Duodenal mucosa (tissue), 2 donors: ENCODE results near the gene DNAI1.
"Not testable (repeated sequence)": the region's sequence is repeated elsewhere in the genome, so short reads cannot be mapped to it uniquely, and the experiment has no call there.

Source experiments
- H3K27ac ChIP-seq: one replicate; pipeline ENCODE4 v1.7.0; 2013; ENCODE audit warnings: low read depth, low read length
- H3K27me3 ChIP-seq, 2 donors: one replicate each; pipeline ENCODE4 v1.7.0; 2013; ENCODE audit warnings: low read length in 2 of 2, control low read depth in 1 of 2; ENCODE audit not compliant: insufficient read depth in 2 of 2, control insufficient read depth in 1 of 2
- H3K36me3 ChIP-seq, 2 donors: one replicate each; pipeline ENCODE4 v1.7.0; 2013; ENCODE audit warnings: low read length in 2 of 2, control low read depth in 1 of 2; ENCODE audit not compliant: insufficient read depth in 2 of 2, control insufficient read depth in 1 of 2
- H3K4me1 ChIP-seq, 2 donors: one replicate each; pipeline ENCODE4 v1.7.0; 2013; ENCODE audit warnings: low read length in 2 of 2, control low read depth in 1 of 2; ENCODE audit not compliant: insufficient read depth in 2 of 2, control insufficient read depth in 1 of 2
- H3K4me3 ChIP-seq, 2 donors: one replicate each; pipeline ENCODE4 v1.7.0; 2013; ENCODE audit warnings: low read length in 2 of 2, low read depth in 1 of 2
- H3K9ac ChIP-seq, 2 donors: one replicate each; pipeline ENCODE4 v1.7.0; 2013; ENCODE audit warnings: low read length in 2 of 2, low read depth in 1 of 2
- H3K9me3 ChIP-seq, 2 donors: one replicate each; pipeline ENCODE4 v1.7.0; 2013; ENCODE audit warnings: low read length in 2 of 2, control low read depth in 1 of 2; ENCODE audit not compliant: control insufficient read depth in 1 of 2

The DNAI1 gene

DNA sequence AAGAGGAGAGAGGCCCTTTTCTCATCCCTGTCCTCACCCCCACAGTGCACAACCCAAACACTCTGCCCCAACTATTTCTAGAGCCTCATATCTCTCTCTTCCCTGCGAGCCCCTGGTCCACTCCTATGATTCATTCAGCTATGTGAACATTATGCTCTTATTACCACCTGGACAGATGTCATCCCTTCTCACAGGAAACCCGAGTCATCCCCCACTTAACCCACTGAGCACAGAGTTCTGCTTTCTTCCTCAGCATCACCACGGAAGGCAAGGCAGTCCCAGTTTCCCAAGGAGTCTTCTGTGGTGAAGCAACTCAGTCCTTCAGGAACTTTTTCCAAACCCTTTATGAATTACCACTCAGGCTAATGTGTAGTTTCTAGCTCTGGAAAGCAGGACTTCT, 1.3 kb downstream of the DNAI1 start:
- Histone ChIP-seq H3K9me3 (no peaks in the 10 kb centered on the region), H3K27me3 (peaks cover 16 to 19% of the 10 kb centered on the region in 2 donors), H3K4me3 (no peak overlapping the region), H3K36me3 (no peaks in the 10 kb centered on the region), H3K4me1 (peaks cover 11 to 17% of the 10 kb centered on the region in 2 donors), H3K9ac (no peak overlapping the region), H3K27ac (no peak overlapping the region)

DNA sequence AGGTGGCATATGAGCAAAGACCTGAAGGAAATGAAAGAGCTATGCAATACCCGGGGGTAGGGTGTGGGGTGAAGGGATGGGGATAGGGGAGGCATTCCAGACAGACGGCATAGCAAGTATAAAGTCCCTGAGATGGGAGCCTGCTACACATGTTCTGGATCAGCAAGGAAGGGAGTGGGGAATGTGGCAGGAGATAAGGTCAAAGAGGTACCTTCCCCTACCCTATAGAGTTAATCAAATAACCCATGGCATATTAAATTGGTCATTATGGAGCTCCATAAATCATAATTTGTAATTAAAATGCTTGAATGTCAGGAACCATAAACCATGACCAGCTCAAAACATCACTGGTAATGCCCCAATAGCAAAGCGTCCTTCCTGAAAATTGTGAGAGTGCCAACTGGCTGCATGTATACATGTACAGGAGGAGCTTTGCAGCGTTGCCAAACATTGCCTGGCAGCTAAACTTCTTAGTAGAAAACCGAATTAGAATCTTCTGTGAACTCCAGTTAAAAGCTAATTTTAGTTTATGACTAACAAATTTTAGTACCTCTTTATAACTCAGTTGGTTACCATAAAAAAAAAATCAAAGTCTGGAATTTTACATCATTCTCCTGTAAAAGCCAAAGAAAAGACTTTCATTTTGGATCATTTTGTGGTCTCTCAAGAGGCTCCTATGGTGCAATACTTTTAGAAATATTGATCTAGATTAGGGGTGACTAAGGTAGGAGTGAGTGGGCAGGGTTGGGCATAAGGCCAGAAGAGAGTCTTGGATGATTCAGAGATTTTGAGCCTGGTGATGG, 4.7 kb downstream of the DNAI1 start:
- H3K9ac ChIP-seq, result no peak overlapping the region
- no peaks in the 10 kb centered on the region for H3K9me3 ChIP-seq
- no peaks in the 10 kb centered on the region for H3K36me3 ChIP-seq
- H3K27ac ChIP-seq, result no peak overlapping the region
- peaks cover 0 to 5% of the 10 kb centered on the region in 2 donors for H3K4me1 ChIP-seq
- H3K4me3 ChIP-seq, result no peak overlapping the region
- peaks cover 13 to 19% of the 10 kb centered on the region in 2 donors for H3K27me3 ChIP-seq

DNA sequence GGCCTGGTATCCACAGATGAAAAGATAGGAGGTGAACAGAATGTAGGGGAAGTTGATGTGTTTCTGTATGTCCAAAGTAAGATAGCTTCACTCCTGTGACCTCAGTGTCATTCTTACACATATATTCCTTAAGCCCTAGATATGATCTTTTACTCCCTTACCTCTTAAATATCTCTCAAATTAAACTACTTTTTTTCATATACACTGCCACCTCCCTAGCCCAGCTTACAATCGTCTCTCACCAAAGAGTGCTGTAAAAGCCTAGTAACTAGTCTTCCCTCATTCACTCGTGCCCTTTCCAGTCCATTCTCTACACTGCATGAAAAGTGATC, 5.3 kb downstream of the DNAI1 start:
- Histone ChIP-seq H3K9me3 (no peaks in the 10 kb centered on the region), H3K27ac (no peak overlapping the region), H3K36me3 (no peaks in the 10 kb centered on the region), H3K4me1 (peaks cover 0 to 2% of the 10 kb centered on the region in 2 donors), H3K4me3 (no peak overlapping the region), H3K27me3 (peaks cover 13 to 19% of the 10 kb centered on the region in 2 donors), H3K9ac (no peak overlapping the region)

DNA sequence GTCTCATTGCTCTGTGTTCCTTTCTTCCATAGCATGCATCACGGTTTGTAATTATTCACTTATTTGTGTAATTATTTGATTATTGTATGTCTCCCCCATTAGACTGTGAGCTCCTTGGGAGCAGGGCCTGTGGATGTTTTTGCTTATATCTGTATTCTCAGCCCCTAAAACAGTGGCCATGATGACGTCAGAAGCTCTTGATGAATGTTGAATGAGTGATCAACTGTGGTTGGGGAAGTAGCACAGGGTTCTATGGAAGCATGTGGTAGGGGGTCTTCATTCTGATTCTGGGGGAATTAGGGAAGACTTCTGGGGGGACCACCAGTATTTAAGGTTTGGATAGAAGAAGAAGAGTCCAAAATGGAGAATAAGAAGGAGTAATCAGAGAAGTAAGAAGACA, 6.0 kb downstream of the DNAI1 start:
- Histone ChIP-seq H3K4me1 (no peaks in the 10 kb centered on the region), H3K9ac (no peak overlapping the region), H3K36me3 (no peaks in the 10 kb centered on the region), H3K27me3 (peaks cover 12 to 19% of the 10 kb centered on the region in 2 donors), H3K9me3 (no peaks in the 10 kb centered on the region), H3K27ac (no peak overlapping the region), H3K4me3 (no peak overlapping the region)

DNA sequence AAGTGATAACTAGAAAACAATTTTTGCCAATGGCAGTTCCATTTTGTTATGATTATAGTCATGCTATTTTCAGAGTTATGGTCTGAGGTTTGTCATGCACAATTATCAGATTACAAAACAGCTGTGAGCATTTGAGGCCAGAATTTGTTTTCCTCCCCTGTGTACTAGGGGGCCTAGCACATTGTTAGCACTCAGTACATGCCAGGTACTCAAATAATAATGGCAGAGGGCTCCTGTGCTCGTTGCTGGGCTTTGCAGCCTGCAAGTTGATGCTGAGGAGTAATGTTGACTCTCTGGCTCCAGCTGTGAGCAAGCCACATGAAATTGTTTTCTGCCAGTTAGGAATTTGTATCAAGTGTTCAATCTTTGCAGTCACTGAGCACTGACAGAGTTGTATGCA, 6.9 kb downstream of the DNAI1 start:
- H3K27ac ChIP-seq, result no peak overlapping the region
- H3K4me1 ChIP-seq, result no peaks in the 10 kb centered on the region
- H3K9ac ChIP-seq, result no peak overlapping the region
- no peaks in the 10 kb centered on the region for H3K36me3 ChIP-seq
- H3K9me3 ChIP-seq, result no peaks in the 10 kb centered on the region
- H3K27me3 ChIP-seq, result peaks cover 9 to 19% of the 10 kb centered on the region in 2 donors
- H3K4me3 ChIP-seq, result no peak overlapping the region

DNA sequence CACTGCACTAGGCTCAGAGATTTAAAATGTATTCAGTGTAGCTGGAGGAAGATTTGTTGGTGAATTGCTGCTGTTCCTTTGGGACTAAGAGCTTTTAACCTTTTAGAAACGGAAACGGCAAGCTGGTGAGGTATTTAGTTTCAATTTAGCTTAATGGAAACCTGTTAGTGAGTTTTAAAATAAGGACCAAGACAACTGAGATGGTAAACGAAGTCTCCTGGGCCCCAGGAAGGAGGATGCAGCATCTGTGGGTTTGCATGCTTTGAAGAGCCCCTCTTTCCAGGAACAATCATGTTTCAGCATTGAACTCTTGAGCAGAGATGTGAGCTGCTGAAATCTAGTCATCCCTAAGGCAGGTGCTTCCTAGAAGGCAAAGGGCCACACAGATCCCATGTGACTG, 16.5 kb downstream of the DNAI1 start:
- no peaks in the 10 kb centered on the region for H3K27me3 ChIP-seq
- no peak overlapping the region for H3K9ac ChIP-seq
- H3K9me3 ChIP-seq, result no peaks in the 10 kb centered on the region
- no peaks in the 10 kb centered on the region for H3K4me1 ChIP-seq
- no peaks in the 10 kb centered on the region for H3K36me3 ChIP-seq
- no peak overlapping the region for H3K27ac ChIP-seq
- H3K4me3 ChIP-seq, result no peak overlapping the region

DNA sequence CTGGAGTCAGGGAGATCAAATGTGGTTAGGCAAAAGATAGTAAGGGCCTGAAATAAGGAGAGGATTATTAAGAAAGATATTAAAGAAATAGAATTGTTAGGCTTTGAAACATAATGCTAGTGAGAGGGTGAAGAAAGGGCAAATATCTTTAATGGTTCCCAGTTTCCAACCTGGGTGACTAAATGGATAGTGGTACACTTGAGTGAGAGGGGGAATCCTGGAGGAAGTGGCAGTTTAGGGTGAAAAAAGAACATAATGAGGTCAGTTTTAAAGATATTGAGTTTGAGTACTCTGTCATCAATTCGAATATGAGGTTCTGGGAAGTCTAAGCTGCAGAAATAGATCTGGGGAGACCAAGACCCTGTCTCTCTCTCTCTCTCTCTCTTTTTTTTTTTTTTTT, 18.9 kb downstream of the DNAI1 start:
- Histone ChIP-seq H3K27ac (no peak overlapping the region), H3K9me3 (no peaks in the 10 kb centered on the region)

DNA sequence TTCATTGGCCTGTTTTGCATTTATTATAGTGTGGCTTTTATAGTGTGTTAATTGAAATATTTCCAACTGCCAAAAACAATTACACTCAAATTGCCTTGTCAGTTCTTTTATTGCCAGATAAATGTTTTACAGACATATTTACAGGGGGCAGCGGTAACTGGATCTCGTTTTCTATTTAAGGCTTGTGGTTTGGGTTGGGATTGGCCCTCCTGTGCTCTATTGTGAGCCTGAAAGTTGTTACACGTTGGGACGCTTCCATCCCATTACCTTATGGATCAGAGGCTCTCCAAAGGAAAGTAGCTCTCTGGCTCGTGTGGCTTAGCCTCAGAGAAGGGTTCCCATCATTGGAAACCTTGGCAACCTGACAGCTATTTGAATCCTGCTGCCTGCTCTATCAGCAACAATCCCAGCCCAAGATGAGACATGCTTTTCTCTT, 20.8 kb downstream of the DNAI1 start:
- Histone ChIP-seq H3K4me3 (no peak overlapping the region), H3K4me1 (no peaks in the 10 kb centered on the region), H3K9me3 (no peaks in the 10 kb centered on the region), H3K36me3 (no peaks in the 10 kb centered on the region), H3K9ac (no peak overlapping the region), H3K27ac (no peak overlapping the region), H3K27me3 (no peaks in the 10 kb centered on the region)

More for the DNA sequence above, 18.9 kb downstream of the DNAI1 start:
- no peaks in the 10 kb centered on the region for H3K27me3 ChIP-seq
- no peak overlapping the region for H3K4me3 ChIP-seq
- H3K9ac ChIP-seq, result no peak overlapping the region
- no peaks in the 10 kb centered on the region for H3K4me1 ChIP-seq
- no peaks in the 10 kb centered on the region for H3K36me3 ChIP-seq

DNA sequence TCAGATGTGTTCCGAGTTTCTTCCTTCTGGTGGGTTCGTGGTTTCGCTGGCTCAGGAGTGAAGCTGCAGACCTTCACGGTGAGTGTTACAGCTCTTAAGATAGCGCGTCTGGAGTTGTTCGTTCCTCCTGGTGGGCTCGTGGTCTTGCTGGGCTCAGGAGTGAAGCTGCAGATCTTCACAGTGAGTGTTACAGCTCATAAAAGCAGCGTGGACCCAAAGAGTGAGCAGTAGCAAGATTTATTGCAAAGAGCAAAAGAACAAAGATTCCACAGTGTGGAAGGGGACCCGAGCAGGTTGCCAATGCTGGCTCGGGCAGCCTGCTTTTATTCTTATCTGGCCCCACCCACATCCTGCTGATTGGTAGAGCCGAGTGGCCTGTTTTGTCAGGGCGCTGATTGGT, 23.0 kb downstream of the DNAI1 start:
- H3K36me3 ChIP-seq, H3K4me1 ChIP-seq, H3K27ac ChIP-seq, H3K27me3 ChIP-seq, H3K9ac ChIP-seq, H3K4me3 ChIP-seq, H3K9me3 ChIP-seq: not testable (repeated sequence)

DNA sequence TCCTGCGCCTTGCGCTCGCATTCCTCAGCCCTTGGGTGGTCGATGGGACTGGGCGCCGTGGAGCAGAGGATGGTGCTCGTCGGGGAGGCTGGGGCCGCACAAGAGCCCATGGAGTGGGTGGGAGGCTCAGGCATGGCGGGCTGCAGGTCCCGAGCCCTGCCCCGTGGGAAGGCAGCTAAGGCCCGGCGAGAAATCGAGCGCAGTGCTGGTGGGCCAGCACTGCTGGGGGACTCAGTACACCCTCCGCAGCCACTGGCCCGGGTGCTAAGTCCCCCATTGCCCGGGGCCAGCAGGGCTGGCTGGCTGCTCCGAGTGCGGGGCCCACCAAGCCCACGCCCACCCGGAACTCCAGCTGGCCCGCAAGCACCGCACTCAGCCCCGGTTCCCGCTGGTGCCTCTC, 24.1 kb downstream of the DNAI1 start:
- not testable (repeated sequence) for H3K9me3 ChIP-seq, H3K36me3 ChIP-seq, H3K4me1 ChIP-seq, H3K27ac ChIP-seq, H3K9ac ChIP-seq, H3K4me3 ChIP-seq, H3K27me3 ChIP-seq
